Panc1 (cell line): ENCODE measurements around the gene RHD.
"Not testable (repeated sequence)": the region's sequence is repeated elsewhere in the genome, so short reads cannot be mapped to it uniquely, and the experiment has no call there.

Experiments used
- POLR2AphosphoS5 ChIP-seq: IDR thresholded peaks from 2 replicates; pipeline ENCODE4 v1.6.1; 2012; ENCODE audit warnings: mild to moderate bottlenecking, low read depth, low read length, moderate library complexity
- REST ChIP-seq, 2 experiments: IDR thresholded peaks; 2 replicates each; pipeline ENCODE4 v1.6.1; 2011 to 2012; ENCODE audit warnings: low read depth in 2 of 2, control low read depth in 1 of 2, low read length in 1 of 2, mild to moderate bottlenecking in 1 of 2, moderate library complexity in 1 of 2; ENCODE audit not compliant: insufficient read depth in 1 of 2
- TF ChIP-seq, protein P1 (sequence below): fragments of 450-650 bp; IDR thresholded peaks from 2 replicates; pipeline ENCODE4 v1.5.1; 2017; ENCODE audit warnings: mild to moderate bottlenecking

GRCh38 chr1:25260336-25260735 is 12.0 kb upstream of the RHD start:
- TF ChIP-seq, protein P1, sequence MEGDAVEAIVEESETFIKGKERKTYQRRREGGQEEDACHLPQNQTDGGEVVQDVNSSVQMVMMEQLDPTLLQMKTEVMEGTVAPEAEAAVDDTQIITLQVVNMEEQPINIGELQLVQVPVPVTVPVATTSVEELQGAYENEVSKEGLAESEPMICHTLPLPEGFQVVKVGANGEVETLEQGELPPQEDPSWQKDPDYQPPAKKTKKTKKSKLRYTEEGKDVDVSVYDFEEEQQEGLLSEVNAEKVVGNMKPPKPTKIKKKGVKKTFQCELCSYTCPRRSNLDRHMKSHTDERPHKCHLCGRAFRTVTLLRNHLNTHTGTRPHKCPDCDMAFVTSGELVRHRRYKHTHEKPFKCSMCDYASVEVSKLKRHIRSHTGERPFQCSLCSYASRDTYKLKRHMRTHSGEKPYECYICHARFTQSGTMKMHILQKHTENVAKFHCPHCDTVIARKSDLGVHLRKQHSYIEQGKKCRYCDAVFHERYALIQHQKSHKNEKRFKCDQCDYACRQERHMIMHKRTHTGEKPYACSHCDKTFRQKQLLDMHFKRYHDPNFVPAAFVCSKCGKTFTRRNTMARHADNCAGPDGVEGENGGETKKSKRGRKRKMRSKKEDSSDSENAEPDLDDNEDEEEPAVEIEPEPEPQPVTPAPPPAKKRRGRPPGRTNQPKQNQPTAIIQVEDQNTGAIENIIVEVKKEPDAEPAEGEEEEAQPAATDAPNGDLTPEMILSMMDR, result not testable (repeated sequence)
- TF ChIP-seq POLR2AphosphoS5; REST (IDR thresholded peaks at IDR 0.05; ENCODE audit: insufficient read depth in 1 of 2, low read depth in 2 of 2, low read length in 1 of 2): not testable (repeated sequence)
